Activated CD4-positive, alpha-beta memory T cell treated with anti-CD3 and anti-CD28 coated beads for 36 hours (primary cell): Measurements from ENCODE around the gene PGM2L1. TPM values are rescaled to one million over a fixed set of nuclear protein-coding genes. Genes with fewer than 3 reads are reported as not detected.

ENCODE experiments used
- CTCF ChIA-PET: fragments of 350-600 bp; sonication (Branson Sonifier 250); formaldehyde crosslinking; loops from one replicate; lab custom pipeline; 2021; ENCODE audit warnings: antibody characterized with exemption, inconsistent platforms; lab: Charles Lee
- POLR2A ChIA-PET: fragments of 350-600 bp; sonication (Branson Sonifier 250); formaldehyde crosslinking; loops from one replicate; lab custom pipeline; 2021; ENCODE audit warnings: antibody characterized with exemption; lab: Charles Lee
- DNase-seq: peaks from one replicate; pipeline ENCODE4 v3.0.0-alpha.2; 2020
- H3K27ac Mint-ChIP-seq: one replicate; pipeline ENCODE4 v1.8.0; 2021; ENCODE audit warnings: mixed read lengths
- H3K27me3 Mint-ChIP-seq: one replicate; pipeline ENCODE4 v1.8.0; 2021; ENCODE audit warnings: mixed read lengths
- H3K36me3 Mint-ChIP-seq: one replicate; pipeline ENCODE4 v1.8.0; 2021; ENCODE audit warnings: mixed read lengths
- H3K4me1 Mint-ChIP-seq: one replicate; pipeline ENCODE4 v1.8.0; 2021; ENCODE audit warnings: low read depth, mixed read lengths
- H3K4me3 Mint-ChIP-seq: one replicate; pipeline ENCODE4 v1.8.0; 2021; ENCODE audit warnings: mild to moderate bottlenecking, mixed read lengths
- H3K9me3 Mint-ChIP-seq: one replicate; pipeline ENCODE4 v1.8.0; 2021; ENCODE audit warnings: mixed read lengths
- intact Hi-C: fragments of 100-400 bp; cut with micrococcal nuclease; formaldehyde crosslinking; loops from one replicate; pipeline ENCODE4 v1.15.1; 2023
- microRNA-seq: library from miRNA; unstranded; fragments of <30 nt; microRNA quantifications from one replicate; pipeline ENCODE4 v1.2.0, GENCODE V29; 2022; ENCODE audit warnings: borderline number of aligned reads, borderline microRNAs expressed, borderline replicate concordance
- total RNA-seq, 2 experiments: library from RNA; stranded (reverse); gene quantifications; one replicate each; pipeline ENCODE4 v1.2.3, GENCODE V29; 2021

PGM2L1 gene
- total RNA-seq, 2 experiments from 2014 or later = 7.0 to 7.2 TPM

- Mint-ChIP-seq H3K27me3 (no peaks in the 10 kb centered on the region), H3K36me3 (no peaks in the 10 kb centered on the region), H3K27ac (no peak overlapping the region), H3K4me3 (no peak overlapping the region), H3K4me1 (peaks cover 8% of the 10 kb centered on the region), H3K9me3 (no peaks in the 10 kb centered on the region)
- DNase-seq = no peak
- intact Hi-C loops = no loop called here
- ChIA-PET CTCF (no interaction called here), POLR2A (no interaction called here)
These were observed 113.8 kb downstream of the PGM2L1 start for GRCh38 chr11:74284466-74284865.

- H3K36me3 Mint-ChIP-seq = no peaks in the 10 kb centered on the region
- POLR2A ChIA-PET = no interaction called here
- no peaks in the 10 kb centered on the region for H3K27me3 Mint-ChIP-seq
- DNase-seq = no peak
- CTCF ChIA-PET = interaction anchor here (0.6 kb wide), 1 partner anchor 209 kb away, joined by 5 read pairs; no protein-coding TSS in a partner anchor
- intact Hi-C loops = no loop called here
- H3K27ac Mint-ChIP-seq = no peak overlapping the region
- H3K4me1 Mint-ChIP-seq = peaks cover 8% of the 10 kb centered on the region
- no peaks in the 10 kb centered on the region for H3K9me3 Mint-ChIP-seq
- no peak overlapping the region for H3K4me3 Mint-ChIP-seq
These were observed 114.6 kb downstream of the PGM2L1 start for GRCh38 chr11:74283580-74284180.

GRCh38 chr11:74282914-74283371, 115.3 kb downstream of the PGM2L1 start:
- CTCF ChIA-PET = interaction anchor here (0.6 kb wide), 1 partner anchor 208 kb away, joined by 5 read pairs; no protein-coding TSS in a partner anchor
- POLR2A ChIA-PET = no interaction called here

GRCh38 chr11:74282421-74282820, 115.8 kb downstream of the PGM2L1 start:
- H3K9me3 Mint-ChIP-seq = no peaks in the 10 kb centered on the region
- no peaks in the 10 kb centered on the region for H3K4me1 Mint-ChIP-seq
- H3K4me3 Mint-ChIP-seq = no peak overlapping the region
- H3K27me3 Mint-ChIP-seq = no peaks in the 10 kb centered on the region
- no peak overlapping the region for H3K27ac Mint-ChIP-seq
- ChIA-PET CTCF (no interaction called here), POLR2A (no interaction called here)
- no peak for DNase-seq
- no peaks in the 10 kb centered on the region for H3K36me3 Mint-ChIP-seq
- intact Hi-C loops = no loop called here

More at GRCh38 chr11:74282914-74283371, 115.3 kb downstream of the PGM2L1 start:
- Mint-ChIP-seq H3K27ac (no peak overlapping the region), H3K36me3 (no peaks in the 10 kb centered on the region), H3K4me3 (no peak overlapping the region), H3K27me3 (no peaks in the 10 kb centered on the region), H3K4me1 (peaks cover 2% of the 10 kb centered on the region), H3K9me3 (no peaks in the 10 kb centered on the region)
- DNase-seq = no peak
- intact Hi-C loops = no loop called here

GRCh38 chr11:74280494-74280893, 117.7 kb downstream of the PGM2L1 start:
- ChIA-PET POLR2A (no interaction called here), CTCF (no interaction called here)
- no peak for DNase-seq
- H3K4me3 Mint-ChIP-seq = no peak overlapping the region
- H3K4me1 Mint-ChIP-seq = no peaks in the 10 kb centered on the region
- no peaks in the 10 kb centered on the region for H3K27me3 Mint-ChIP-seq
- H3K9me3 Mint-ChIP-seq = no peaks in the 10 kb centered on the region
- H3K36me3 Mint-ChIP-seq = no peaks in the 10 kb centered on the region
- no peak overlapping the region for H3K27ac Mint-ChIP-seq
- intact Hi-C loops = no loop called here

Small RNA genes within 50 kb of the gene (microRNA-seq; reads per million reads assigned to microRNA genes)
- gene MIR548AL = not detected

Other genes starting within 250 kb of the PGM2L1 start
- 10 to 100 TPM; 22.6 to 24.7 TPM for gene C2CD3, start 227.4 kb downstream of the PGM2L1 start, total RNA-seq
- 10 to 100 TPM; 37.9 to 38.5 TPM for gene PPME1, start 227.1 kb downstream of the PGM2L1 start, total RNA-seq
- gene P4HA3, start 86.8 kb downstream of the PGM2L1 start, total RNA-seq = not detected
- gene KCNE3, start 69.1 kb upstream of the PGM2L1 start, total RNA-seq = not detected
- 1 to 10 TPM; 3.0 to 3.3 TPM for gene LIPT2, start 95.3 kb upstream of the PGM2L1 start, total RNA-seq
- 10 to 100 TPM; 60.8 to 61.4 TPM for gene POLD3, start 194.1 kb upstream of the PGM2L1 start, total RNA-seq